ENCODE data around the gene LRRC26. TPM values are rescaled to one million over a fixed set of nuclear protein-coding genes. Genes with fewer than 3 reads are reported as not detected.

The LRRC26 gene
- total RNA-seq, 1 donor from 2014 or later = not detected

DNA sequence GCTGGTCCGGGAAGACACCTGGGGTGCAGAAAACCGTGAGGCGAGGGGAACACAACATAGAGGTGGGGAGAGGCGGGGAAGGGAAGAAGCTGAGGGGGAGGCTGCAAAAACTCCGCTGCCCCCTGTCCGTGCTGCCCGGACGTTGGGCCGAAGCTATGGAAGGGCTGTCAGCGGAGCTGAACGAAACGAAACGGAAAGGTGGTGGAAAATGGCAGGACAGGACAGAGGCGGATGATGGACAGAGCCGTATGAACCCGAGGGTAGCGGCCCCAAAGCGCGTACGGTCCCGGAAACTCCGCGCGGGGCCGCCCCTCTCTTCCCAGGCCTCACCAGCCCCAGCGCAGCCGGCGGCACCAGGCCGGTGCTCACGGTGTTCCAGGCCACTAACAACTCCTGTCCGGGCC, 18.2 kb upstream of the LRRC26 start:
- intact Hi-C loops (cut with DNase I) = no loop called here
- ATAC-seq (ENCODE audit: poor library complexity) (peak; percentile 21), DNase-seq (no peak)

GRCh38 chr9:137187386-137187785, 17.5 kb upstream of the LRRC26 start:
- ATAC-seq (ENCODE audit: poor library complexity) = no peak
- no peak for DNase-seq
- intact Hi-C loops (cut with DNase I) = no loop called here

- no peak for DNase-seq
- intact Hi-C loops (cut with DNase I) = no loop called here
- no peak for ATAC-seq (ENCODE audit: poor library complexity)
Observed at GRCh38 chr9:137186385-137186784, 16.5 kb upstream of the LRRC26 start.

DNA sequence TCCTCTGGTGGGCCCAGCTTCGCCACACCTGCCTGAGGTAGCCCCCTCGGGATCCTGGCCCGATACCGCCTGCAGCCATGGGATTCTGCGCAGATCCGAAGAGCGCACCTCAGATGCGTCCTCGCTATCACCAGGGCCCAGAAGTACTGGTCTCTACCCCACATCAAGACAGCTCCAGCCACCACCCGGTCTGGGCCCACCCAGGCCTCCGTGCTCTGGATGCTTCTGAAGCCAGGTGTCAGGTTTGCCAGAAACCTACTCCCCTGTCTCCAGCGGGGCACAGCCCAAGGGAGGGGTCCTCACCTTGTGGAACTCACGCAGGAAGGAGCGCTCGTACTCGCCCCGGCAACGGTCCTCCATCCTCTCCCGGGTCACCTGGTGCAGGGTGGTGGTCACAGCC, 16.1 kb upstream of the LRRC26 start:
- ATAC-seq (ENCODE audit: poor library complexity) (no peak), DNase-seq (no peak)
- intact Hi-C loops (cut with DNase I) = no loop called here

- ATAC-seq (ENCODE audit: poor library complexity) = no peak
- no peak for DNase-seq
- intact Hi-C loops (cut with DNase I) = no loop called here
Observed at GRCh38 chr9:137184881-137185660, 15.2 kb upstream of the LRRC26 start.

- no peak for DNase-seq
- ATAC-seq (ENCODE audit: poor library complexity) = no peak
- intact Hi-C loops (cut with DNase I) = no loop called here
Observed at GRCh38 chr9:137183980-137184595, 14.2 kb upstream of the LRRC26 start.

DNA sequence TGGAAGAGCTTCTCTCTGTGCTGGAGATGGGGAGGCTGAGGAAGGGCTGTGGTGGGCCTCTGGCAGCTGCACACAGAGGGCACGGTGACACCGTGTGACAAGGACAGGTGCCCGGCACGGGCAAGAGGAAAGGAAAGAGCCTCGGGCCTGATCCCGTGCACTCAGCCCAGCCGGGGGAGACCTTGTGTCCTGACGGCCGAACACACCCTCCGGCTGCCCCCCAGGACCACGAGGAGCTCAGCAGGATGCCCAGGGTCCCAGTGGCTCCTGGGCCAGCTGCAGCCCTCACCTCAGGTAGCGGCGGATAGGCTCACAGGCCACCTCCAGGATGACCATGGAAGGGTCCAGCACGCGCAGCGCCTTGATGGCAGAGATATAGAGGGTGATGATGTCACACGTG, 13.0 kb upstream of the LRRC26 start:
- ATAC-seq (ENCODE audit: poor library complexity) = no peak
- intact Hi-C loops (cut with DNase I) = no loop called here
- no peak for DNase-seq

- no peak for DNase-seq
- intact Hi-C loops (cut with DNase I) = no loop called here
- ATAC-seq (ENCODE audit: poor library complexity) = no peak
Observed at GRCh38 chr9:137181680-137182079, 11.8 kb upstream of the LRRC26 start.

DNA sequence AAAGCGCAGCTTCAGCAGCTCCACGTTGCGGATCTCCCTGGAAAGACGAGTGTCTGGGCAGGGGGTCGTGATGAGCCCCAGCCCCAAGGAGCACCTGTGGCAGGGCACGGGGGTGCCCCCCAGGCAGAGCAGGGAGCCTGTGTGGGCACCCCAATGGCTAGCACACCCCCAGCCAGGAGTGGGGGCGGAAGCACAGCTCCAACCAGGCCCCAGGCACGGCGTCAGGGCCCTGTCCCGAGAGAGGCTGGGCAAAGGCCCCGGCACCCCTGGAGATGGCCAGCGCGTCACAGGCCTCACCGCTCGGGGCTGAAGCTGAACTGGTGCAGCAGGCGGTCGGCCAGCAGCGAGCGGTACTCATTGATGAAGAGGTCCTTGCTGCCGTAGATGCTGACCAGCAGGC, 10.6 kb upstream of the LRRC26 start:
- intact Hi-C loops (cut with DNase I) = no loop called here
- no peak for ATAC-seq (ENCODE audit: poor library complexity)
- DNase-seq = no peak

DNA sequence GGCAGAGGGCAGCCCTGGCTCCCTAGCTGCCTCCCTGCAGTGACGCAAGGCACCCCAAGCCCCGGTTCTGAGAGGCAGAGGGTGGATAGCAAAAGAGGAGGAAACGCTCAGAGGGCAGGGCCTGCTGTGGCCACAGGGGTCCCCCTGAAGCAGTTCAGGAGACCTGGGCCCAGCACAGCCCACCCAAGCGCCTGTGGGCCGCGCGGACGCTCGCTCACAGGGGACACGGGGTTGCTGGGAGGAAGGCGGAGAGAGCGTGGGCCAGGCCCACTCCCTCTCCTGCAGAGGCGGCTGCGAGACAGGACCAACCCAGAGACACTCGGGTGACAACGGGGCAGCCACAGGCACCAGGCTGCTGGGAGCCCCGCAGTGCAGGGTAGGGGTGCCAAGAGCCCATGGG, 9.9 kb upstream of the LRRC26 start:
- DNase-seq = no peak
- intact Hi-C loops (cut with DNase I) = no loop called here
- ATAC-seq (ENCODE audit: poor library complexity) = no peak

GRCh38 chr9:137178939-137179630, 9.2 kb upstream of the LRRC26 start:
- ATAC-seq (ENCODE audit: poor library complexity) = no peak

GRCh38 chr9:137178201-137178938, 8.5 kb upstream of the LRRC26 start:
- DNase-seq (no peak), ATAC-seq (ENCODE audit: poor library complexity) (no peak)
- intact Hi-C loops (cut with DNase I) = no loop called here

More at GRCh38 chr9:137178939-137179630, 9.2 kb upstream of the LRRC26 start:
- DNase-seq = no peak
- intact Hi-C loops (cut with DNase I) = no loop called here

DNA sequence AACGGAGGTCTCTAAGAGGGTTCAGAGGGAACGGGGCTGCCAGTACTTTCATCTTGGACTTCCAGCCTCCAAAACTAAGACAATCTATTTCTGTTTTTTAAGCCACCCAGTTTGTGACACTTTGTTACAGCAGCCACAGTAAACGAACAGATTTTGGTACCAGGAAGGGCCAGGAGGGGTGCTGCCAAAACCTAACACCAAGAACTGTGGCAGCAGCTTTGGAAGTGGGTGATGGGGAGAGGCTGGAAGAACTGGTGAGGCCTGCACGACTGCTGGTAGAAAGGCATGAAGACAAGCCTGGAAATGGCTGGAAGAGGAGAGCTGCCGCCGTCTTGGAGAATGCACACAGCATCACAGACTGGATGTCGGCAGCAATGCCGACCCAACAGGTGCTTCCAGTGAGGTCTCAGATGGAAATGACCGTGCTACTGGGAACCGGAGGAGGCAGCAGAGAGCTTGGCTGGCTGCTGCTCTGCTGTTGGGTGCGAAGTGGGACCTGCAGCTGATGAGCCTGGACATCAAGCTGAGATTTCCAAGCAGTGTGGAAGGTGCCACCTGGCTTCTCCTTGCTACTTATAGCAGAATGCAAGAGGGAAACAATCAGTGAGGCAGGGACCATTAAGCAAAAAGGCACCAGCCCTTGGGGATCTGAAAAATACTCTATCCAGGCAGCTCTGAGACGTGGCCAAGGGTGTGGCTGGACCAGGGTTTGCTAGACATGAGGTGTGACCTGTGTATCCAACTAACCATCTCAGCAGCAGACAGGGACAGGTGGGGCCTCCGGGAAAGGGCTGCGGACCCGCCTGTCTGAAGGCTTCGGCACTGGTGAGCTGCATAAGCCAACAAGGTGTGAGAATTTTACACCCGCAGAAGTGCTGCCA, 6.7 kb upstream of the LRRC26 start:
- DNase-seq = no peak
- peak; percentile 40 for ATAC-seq (ENCODE audit: poor library complexity)
- intact Hi-C loops (cut with DNase I) = no loop called here

DNA sequence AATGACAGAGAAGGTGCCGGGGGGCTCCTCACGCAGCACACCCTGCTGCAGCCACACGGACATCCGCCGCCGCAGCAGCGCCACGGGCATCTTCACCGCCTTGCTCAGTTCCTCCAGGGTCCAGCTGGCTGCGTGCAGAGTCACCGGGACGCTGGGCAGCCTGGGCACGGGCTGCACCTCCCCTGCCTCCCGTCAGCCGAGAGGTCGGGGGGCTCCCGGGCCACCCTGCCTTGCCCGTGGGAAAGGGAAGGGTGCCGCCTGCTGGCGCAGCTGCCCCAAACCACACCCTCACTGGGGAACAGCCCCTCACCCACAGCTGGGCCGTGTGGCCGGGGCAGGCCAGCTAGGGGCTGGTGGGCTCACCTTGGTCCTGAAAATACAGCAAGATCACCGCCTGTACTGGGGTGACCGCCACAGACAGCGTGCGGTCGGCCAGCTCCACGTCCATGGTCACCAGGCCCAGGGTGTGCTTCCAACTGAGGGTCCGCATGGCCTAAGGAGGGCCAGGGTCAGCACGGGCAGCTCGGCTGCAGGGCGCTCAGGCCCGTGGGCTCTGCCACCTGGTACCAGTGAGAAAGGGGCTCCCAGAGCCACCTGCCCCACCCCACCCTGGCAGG, 5.6 kb upstream of the LRRC26 start:
- peak; percentile 7 for ATAC-seq (ENCODE audit: poor library complexity)

DNA sequence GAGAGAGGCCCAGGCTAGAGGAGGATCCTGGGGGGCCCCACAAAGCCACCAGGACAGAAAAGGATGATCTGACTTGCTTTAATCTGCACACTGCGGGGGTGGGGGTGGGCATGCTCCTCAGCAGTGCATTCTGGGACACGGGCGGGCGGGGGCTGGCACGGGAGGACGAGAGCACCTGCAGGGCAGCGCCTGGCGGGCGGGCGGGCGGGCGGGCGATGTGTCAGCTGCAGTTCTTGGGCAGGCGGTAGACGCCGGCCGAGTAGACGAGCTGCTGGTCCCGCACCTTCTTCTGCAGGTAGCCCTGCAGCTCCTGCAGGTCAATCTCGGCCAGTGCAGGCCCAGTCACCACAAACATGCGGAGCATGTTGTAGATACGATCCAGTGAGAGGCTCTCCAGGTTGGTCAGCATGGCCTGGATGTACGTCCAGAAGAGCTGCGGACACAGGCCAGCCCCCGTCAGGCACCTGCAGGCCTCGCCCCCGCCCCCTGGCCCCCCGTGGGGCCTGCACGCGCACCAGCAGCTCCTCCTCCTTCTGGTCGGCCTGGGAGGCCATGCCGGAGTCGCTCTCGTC, 5.0 kb upstream of the LRRC26 start:
- DNase-seq (no peak), ATAC-seq (ENCODE audit: poor library complexity) (no peak)
- intact Hi-C loops (cut with DNase I) = no loop called here

More for the DNA sequence above, 5.6 kb upstream of the LRRC26 start:
- intact Hi-C loops (cut with DNase I) = no loop called here
- DNase-seq = no peak

DNA sequence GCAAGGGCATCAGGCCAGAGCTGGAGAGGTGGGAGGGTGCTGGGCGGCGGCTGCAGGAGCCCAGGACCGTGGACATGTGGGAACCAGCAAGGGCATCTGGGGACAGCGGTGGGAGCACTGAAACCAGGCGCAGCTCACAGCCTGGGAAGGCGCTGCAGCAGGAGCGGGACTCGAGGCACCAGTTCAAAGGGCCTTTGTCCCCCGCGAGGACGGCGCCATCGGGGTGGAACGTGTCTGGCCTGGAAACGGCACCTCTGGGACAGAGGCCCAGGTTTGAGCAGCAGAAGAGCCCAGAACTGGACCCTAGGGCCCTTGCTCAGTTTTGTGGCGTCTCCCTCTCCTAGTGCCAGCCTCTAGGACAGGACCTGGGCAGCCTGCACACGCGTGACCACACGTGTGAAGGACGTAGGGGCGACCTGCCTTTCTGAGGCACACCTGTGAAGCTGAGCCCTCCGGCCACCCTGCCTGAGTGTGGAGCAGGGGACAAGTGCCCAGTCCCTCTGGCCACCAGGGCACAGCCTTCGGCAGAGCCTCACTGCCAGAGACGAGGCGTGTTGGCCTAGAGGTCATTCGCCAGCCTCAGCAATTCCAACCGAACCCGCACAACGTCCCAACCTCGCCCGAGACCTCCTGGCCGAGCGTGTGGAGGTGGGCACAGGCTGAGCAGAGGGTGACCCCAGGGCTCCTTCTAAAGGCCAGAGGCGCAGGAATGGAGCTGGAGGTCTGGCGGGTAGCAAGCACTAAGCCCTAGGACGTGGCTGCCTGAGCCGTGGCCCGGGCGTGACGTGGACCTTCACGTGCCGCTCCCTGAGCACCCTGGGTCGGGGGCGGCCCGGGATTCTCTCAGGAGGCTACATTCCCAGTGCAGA, 4.2 kb upstream of the LRRC26 start:
- intact Hi-C loops (cut with DNase I) = no loop called here
- DNase-seq (no peak), ATAC-seq (ENCODE audit: poor library complexity) (no peak)
